ENCODE measurements around the gene RPL38.

DNA sequence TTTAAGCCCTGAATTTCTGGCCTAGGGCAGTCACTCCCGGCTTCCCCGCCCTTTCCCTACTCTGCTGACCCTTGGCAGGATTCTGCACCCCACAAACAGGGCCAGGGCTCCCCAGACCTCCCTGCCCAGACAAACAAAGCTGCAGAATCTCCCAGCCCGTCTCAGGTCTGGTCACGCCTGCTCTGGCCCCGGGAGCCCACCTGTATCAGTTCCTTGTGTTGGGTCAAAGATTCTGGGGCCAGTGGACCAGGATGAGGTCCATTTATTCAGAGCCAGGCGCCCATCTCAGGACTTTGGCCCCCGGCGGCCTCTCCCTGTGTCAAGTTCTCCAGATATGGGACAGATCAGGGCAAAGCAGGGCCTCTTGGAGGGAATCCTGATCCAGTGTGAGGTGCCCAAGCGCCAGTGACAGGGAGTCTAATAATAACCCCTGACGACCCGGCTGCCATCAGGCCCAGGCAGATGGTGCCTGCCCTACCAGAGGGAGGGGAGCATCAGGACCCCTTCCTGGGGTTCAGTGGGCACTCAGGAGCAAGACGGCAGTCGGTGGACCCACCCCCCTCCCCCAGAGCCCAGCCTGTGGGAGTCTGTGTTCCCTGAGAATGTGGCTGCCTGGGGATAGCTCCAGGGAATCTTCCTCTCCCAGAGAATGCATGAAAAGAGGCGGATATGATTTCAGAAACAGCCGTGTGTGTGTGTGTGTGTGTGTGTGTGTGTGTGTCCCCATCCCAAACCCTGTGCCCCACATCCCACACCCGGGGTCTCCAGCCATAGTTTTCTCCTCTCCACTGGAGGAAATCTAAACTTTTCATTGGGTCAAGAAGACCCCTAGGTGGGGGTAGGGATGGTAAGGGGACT is 11.2 kb downstream of the RPL38 start:
- TF ChIP-seq, protein P1, sequence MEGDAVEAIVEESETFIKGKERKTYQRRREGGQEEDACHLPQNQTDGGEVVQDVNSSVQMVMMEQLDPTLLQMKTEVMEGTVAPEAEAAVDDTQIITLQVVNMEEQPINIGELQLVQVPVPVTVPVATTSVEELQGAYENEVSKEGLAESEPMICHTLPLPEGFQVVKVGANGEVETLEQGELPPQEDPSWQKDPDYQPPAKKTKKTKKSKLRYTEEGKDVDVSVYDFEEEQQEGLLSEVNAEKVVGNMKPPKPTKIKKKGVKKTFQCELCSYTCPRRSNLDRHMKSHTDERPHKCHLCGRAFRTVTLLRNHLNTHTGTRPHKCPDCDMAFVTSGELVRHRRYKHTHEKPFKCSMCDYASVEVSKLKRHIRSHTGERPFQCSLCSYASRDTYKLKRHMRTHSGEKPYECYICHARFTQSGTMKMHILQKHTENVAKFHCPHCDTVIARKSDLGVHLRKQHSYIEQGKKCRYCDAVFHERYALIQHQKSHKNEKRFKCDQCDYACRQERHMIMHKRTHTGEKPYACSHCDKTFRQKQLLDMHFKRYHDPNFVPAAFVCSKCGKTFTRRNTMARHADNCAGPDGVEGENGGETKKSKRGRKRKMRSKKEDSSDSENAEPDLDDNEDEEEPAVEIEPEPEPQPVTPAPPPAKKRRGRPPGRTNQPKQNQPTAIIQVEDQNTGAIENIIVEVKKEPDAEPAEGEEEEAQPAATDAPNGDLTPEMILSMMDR (IDR thresholded peaks at IDR 0.05), result no peak
- TF ChIP-seq ZFX (IDR thresholded peaks at IDR 0.05; ENCODE audit: borderline replicate concordance), result no peak

All from 22Rv1 (cell line).